Ovary (tissue), 9 donors: ENCODE results near the gene FEV. TPM values are rescaled to one million over a fixed set of nuclear protein-coding genes. Genes with fewer than 3 reads are reported as not detected.

Experiments used
- DNase-seq, 5 donors: peaks; one replicate each; pipeline ENCODE4 v3.0.0-alpha.2; 2019 to 2020
- H3K27ac ChIP-seq, 2 donors: fragments of 200-600 bp; one replicate each; pipeline versions ENCODE4 v1.5.1 to v1.8.0; 2019 to 2022
- H3K27me3 ChIP-seq: fragments of 200-600 bp; one replicate; pipeline ENCODE4 v1.8.0; 2022
- H3K36me3 ChIP-seq: fragments of 200-600 bp; sonication (generic); one replicate; pipeline ENCODE4 v1.5.1; 2019
- H3K4me1 ChIP-seq: one replicate; pipeline ENCODE4 v1.8.1; 2013; ENCODE audit warnings: mild to moderate bottlenecking, moderate library complexity; ENCODE audit not compliant: insufficient read depth
- H3K4me3 ChIP-seq: fragments of 200-600 bp; sonication (generic); one replicate; pipeline ENCODE4 v1.5.1; 2017
- H3K9me3 ChIP-seq, 2 donors: fragments of 200-600 bp in 1 of 2; sonication (generic) in 1 of 2; one replicate each; pipeline versions ENCODE4 v1.5.1 to v1.8.1; 2013 to 2019; ENCODE audit warnings: mild to moderate bottlenecking in 1 of 2, moderate library complexity in 1 of 2
- CTCF ChIP-seq, 3 donors: fragments of 450-650 bp in 2 of 3; fragments of 200-600 bp in 1 of 3; IDR thresholded peaks; one replicate each; pipeline versions ENCODE4 v1.5.1 to v1.8.0; 2016 to 2022; ENCODE audit warnings: antibody characterized with exemption in 3 of 3, mild to moderate bottlenecking in 1 of 3
- EP300 ChIP-seq: sonication (generic); formaldehyde crosslinking; IDR thresholded peaks from one replicate; pipeline ENCODE4 v1.6.1; 2017; ENCODE audit warnings: antibody characterized with exemption
- POLR2A ChIP-seq: fragments of 450-650 bp; IDR thresholded peaks from one replicate; pipeline ENCODE4 v1.6.1; 2017; ENCODE audit warnings: antibody characterized with exemption, mild to moderate bottlenecking, moderate library complexity
- WGBS, 3 donors: extraction: QIAGEN DNeasy Blood & Tissue Kit in 1 of 3; methylation state at CpG; one replicate each; pipeline versions ENCODE4 v1.1.5 to v1.1.7; 2013 to 2017; 5-methylcytosine and 5-hydroxymethylcytosine counted together
- intact Hi-C, 4 donors: fragments of 100-400 bp; cut with DNase I; formaldehyde crosslinking; loops; one replicate each; pipeline versions ENCODE4 v1.11.0 to v1.15.1; 2022 to 2023
- polyA plus RNA-seq, 2 donors: library from polyadenylated mRNA; stranded (reverse); fragments of 200-250 nt in 1 of 2; fragments of 350-450 nt in 1 of 2; fragmentation: Illumina TruSeq in 1 of 2; extraction: RNeasy Lipid Tissue Mini Kit (QIAGEN cat#74804) in 1 of 2; gene quantifications; one replicate each; pipeline ENCODE4 v1.2.3, GENCODE V29; 2013 to 2014
- total RNA-seq, 7 donors: library from RNA; depleted of rRNA in 2 of 7; stranded (reverse); fragments of >200 nt in 2 of 7; fragmentation: NEBNext Ultra II Directional in 3 of 7; extraction: Animal tissue kit (Norgen Biotek cat#: 25700) in 3 of 7; gene quantifications; one replicate each; pipeline versions ENCODE4 v1.1.0 to v1.2.4, GENCODE V29; 2016 to 2023
- donor health status: DM: no; HTN: no; CAD: no; lungs with moderate emphysema.
- donor health status: DM: no; HTN: no; CAD: no.
- donor health status: Bipolar disorder and iron deficiency.
- donor health status: DM: yes; HTN: yes; CAD: no.
- donor health status: DM: no; HTN: no; CAD: no.
- donor health status: DM: yes; HTN: yes; CAD: no.

Gene FEV
- total and polyA plus RNA-seq, 9 donors: 0.11 to 0.13 TPM; not detected in 7

GRCh38 chr2:218988650-218989049 is 3.7 kb upstream of the FEV start:
- 36 to 45% (median 36%) methylated on average over 2 of the region's 2 CpGs for WGBS, 3 donors
- H3K9me3 ChIP-seq: no peaks in the 10 kb centered on the region
- TF ChIP-seq EP300 (no peak), POLR2A (no peak), CTCF (IDR thresholded peaks at IDR 0.05) (no peak)
- peaks cover 11% of the 10 kb centered on the region for H3K27me3 ChIP-seq
- no peak overlapping the region for H3K27ac ChIP-seq
- peaks cover 4% of the 10 kb centered on the region for H3K4me1 ChIP-seq
- intact Hi-C loops: no loop called here
- no peaks in the 10 kb centered on the region for H3K36me3 ChIP-seq
- peak in 1 of 5 donors; percentile 2 for DNase-seq
- H3K4me3 ChIP-seq: no peak overlapping the region

GRCh38 chr2:218988164-218988563 is 3.2 kb upstream of the FEV start:
- no peaks in the 10 kb centered on the region for H3K36me3 ChIP-seq
- no peaks in the 10 kb centered on the region for H3K9me3 ChIP-seq
- intact Hi-C loops: no loop called here
- DNase-seq: no peak
- H3K27ac ChIP-seq: no peak overlapping the region
- no peak overlapping the region for H3K4me3 ChIP-seq
- peaks cover 11% of the 10 kb centered on the region for H3K27me3 ChIP-seq
- peaks cover 2% of the 10 kb centered on the region for H3K4me1 ChIP-seq
- TF ChIP-seq POLR2A (no peak), CTCF (IDR thresholded peaks at IDR 0.05) (no peak), EP300 (no peak)
- 37 to 40% (median 39%) methylated on average over 3 of the region's 3 CpGs for WGBS, 3 donors

GRCh38 chr2:218986148-218986761 is 1.3 kb upstream of the FEV start:
- TF ChIP-seq CTCF (IDR thresholded peaks at IDR 0.05) (no peak), EP300 (no peak), POLR2A (no peak)
- DNase-seq: no peak
- H3K27me3 ChIP-seq: peaks cover 11% of the 10 kb centered on the region
- peaks cover 13% of the 10 kb centered on the region for H3K4me1 ChIP-seq
- WGBS, 3 donors: 53 to 57% (median 55%) methylated on average over 4 of the region's 4 CpGs
- no peaks in the 10 kb centered on the region for H3K9me3 ChIP-seq
- H3K36me3 ChIP-seq: no peaks in the 10 kb centered on the region
- intact Hi-C loops: no loop called here
- no peak overlapping the region for H3K4me3 ChIP-seq
- H3K27ac ChIP-seq: no peak overlapping the region

- no peak overlapping the region for H3K27ac ChIP-seq
Measured at GRCh38 chr2:218985325-218986091, 524 bp upstream of the FEV start.

More at GRCh38 chr2:218985325-218986091, 524 bp upstream of the FEV start:
- no peak for DNase-seq
- TF ChIP-seq POLR2A (no peak), EP300 (no peak), CTCF (IDR thresholded peaks at IDR 0.05) (no peak)
- WGBS, 3 donors: 3 to 4% (median 4%) methylated on average over 41 to 49 of the region's 49 CpGs
- intact Hi-C loops: no loop called here
- H3K27me3 ChIP-seq: peaks cover 11% of the 10 kb centered on the region
- peaks cover 13% of the 10 kb centered on the region for H3K4me1 ChIP-seq
- no peaks in the 10 kb centered on the region for H3K36me3 ChIP-seq
- no peak overlapping the region for H3K4me3 ChIP-seq
- no peaks in the 10 kb centered on the region for H3K9me3 ChIP-seq
